Epithelial cell of proximal tubule (primary cell): Measurements from ENCODE around the gene ZNF552. TPM values are rescaled to one million over a fixed set of nuclear protein-coding genes. Genes with fewer than 3 reads are reported as not detected.
A peak's percentile ranks its signal among the peaks of the same experiment; 100 is the strongest.
"Not testable (repeated sequence)": the region's sequence is repeated elsewhere in the genome, so short reads cannot be mapped to it uniquely, and the experiment has no call there.

Experiments
- DNase-seq: peaks from one replicate; pipeline ENCODE4 v3.0.0-alpha.2; 2011; ENCODE audit warnings: low read depth
- H3K4me3 ChIP-seq: 2 replicates; pipeline ENCODE4 v1.5.1; 2011; ENCODE audit warnings: low read depth, mild to moderate bottlenecking, low read length
- CTCF ChIP-seq: conservative IDR thresholded peaks from 2 replicates; pipeline ENCODE4 v1.5.1; 2012; ENCODE audit warnings: low read depth, mild to moderate bottlenecking, low read length
- total RNA-seq: library from RNA; depleted of rRNA; stranded (reverse); fragments of >200 nt; gene quantifications from 2 replicates; pipeline ENCODE4 v1.2.3, GENCODE V29; 2015

The ZNF552 gene
- total RNA-seq, 1 donor from 2014 or later = 7.0 TPM

- no peak overlapping the region for H3K4me3 ChIP-seq
- TF ChIP-seq CTCF = no peak
- no peak for DNase-seq
These were observed 7.2 kb downstream of the ZNF552 start for GRCh38 chr19:57807541-57807940.

- DNase-seq = peak; percentile 40
- peak overlapping the region; percentile 74 for H3K4me3 ChIP-seq
- no peak for TF ChIP-seq CTCF
These were observed 11.0 kb downstream of the ZNF552 start for GRCh38 chr19:57803594-57804325.

DNA sequence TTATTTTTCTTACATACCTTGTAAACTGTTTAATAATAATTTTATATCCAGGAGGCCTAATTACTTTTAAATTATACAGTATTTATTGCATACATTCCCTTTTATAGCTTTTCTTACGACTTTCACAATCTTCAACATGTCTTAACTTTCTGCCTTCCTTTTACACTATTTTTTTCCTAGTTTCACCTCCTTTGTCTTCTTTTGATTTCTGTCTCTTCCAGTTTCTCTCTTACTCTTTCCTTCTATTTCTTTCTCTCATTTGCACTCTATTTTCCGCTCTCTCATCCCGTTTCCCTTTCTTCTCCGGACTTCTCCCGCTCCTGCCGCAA, 11.5 kb downstream of the ZNF552 start:
- no peak for TF ChIP-seq CTCF
- no peak for DNase-seq
- H3K4me3 ChIP-seq = peak overlapping the region; percentile 74

DNA sequence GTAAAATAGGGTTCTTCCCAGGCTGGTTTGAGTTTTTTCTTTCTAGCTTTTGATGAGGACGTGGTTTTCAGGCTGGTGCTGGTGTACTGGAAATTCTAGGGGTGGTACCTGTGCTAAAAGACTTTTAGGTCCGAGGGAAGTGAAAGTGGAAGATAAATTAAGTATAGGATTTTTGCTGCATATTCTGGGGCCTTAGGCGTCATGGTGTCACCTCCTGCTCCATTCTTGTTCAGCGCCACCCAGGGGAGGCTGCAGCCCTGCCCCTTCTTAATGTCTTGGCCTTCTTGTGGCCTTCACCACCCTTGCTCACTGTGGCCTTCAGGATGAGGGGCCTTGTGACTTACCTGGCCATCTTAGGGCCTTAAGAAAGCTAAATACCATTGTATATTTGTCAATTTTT, 12.4 kb downstream of the ZNF552 start:
- no peak overlapping the region for H3K4me3 ChIP-seq
- no peak for TF ChIP-seq CTCF
- DNase-seq = no peak

DNA sequence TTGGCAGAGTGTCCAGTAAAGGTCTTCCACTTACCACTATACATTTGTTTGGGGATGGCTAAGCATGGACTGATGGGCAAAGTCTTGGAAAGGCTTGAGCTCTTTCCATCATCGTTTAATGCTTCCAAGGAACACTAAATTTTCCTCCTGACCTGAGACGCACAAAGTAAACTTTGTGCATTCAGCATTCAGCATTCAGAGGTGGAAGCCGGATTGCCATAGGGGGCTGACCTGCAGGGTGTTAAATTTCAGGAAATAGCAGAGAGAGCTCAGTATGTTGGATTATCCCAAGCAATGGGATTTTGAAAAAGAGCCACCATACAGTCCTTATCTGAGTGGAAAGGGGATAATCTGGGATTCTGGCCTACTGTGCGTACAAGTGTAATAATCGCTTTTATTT, 14.0 kb downstream of the ZNF552 start:
- no peak overlapping the region for H3K4me3 ChIP-seq
- TF ChIP-seq CTCF = no peak
- no peak for DNase-seq

DNA sequence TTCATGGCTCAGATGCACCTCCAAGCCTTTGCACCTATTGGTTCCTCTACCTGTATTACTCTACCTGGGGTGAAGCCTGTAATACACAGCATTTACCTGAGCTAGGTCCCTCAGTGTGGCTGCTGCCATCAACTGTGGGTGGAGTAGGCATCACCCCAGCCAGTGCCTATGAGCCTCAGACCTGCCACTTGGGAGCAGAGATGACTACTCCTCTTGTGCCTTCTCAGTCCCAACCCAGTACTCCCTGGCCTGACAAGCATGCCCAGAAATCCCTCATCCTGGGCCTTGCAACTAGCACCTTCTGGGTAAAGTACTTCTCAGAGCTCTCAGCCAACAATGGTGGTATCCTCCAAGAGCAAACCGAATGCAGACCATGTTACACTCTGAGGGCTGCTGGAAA, 18.1 kb downstream of the ZNF552 start:
- DNase-seq, H3K4me3 ChIP-seq: not testable (repeated sequence)

GRCh38 chr19:57789288-57789687, 25.4 kb downstream of the ZNF552 start:
- H3K4me3 ChIP-seq = no peak overlapping the region
- no peak for TF ChIP-seq CTCF
- DNase-seq = no peak
